Measurements from ENCODE around the gene FREM1.

The FREM1 gene

GRCh38 chr9:14909181-14909580 is 1.0 kb downstream of the FREM1 start:
- DNase-seq (ENCODE audit: low read depth): no peak

- DNase-seq (ENCODE audit: low read depth): no peak
Observed at GRCh38 chr9:14908295-14909180, 1.7 kb downstream of the FREM1 start.

- DNase-seq (ENCODE audit: low read depth): no peak
Observed at GRCh38 chr9:14907696-14908095, 2.5 kb downstream of the FREM1 start.

- DNase-seq (ENCODE audit: low read depth): no peak
Observed at GRCh38 chr9:14907360-14907685, 2.9 kb downstream of the FREM1 start.

- DNase-seq (ENCODE audit: low read depth): no peak
Observed at GRCh38 chr9:14906644-14907359, 3.4 kb downstream of the FREM1 start.

- no peak for DNase-seq (ENCODE audit: low read depth)
Observed at GRCh38 chr9:14906000-14906399, 4.2 kb downstream of the FREM1 start.

- no peak for DNase-seq (ENCODE audit: low read depth)
Observed at GRCh38 chr9:14903040-14903439, 7.2 kb downstream of the FREM1 start.

GRCh38 chr9:14902561-14902960 is 7.7 kb downstream of the FREM1 start:
- DNase-seq (ENCODE audit: low read depth): no peak

- no peak for DNase-seq (ENCODE audit: low read depth)
Observed at GRCh38 chr9:14899815-14900193, 10.4 kb downstream of the FREM1 start.

- DNase-seq (ENCODE audit: low read depth): no peak
Observed at GRCh38 chr9:14899042-14899814, 11.0 kb downstream of the FREM1 start.

GRCh38 chr9:14895806-14896205 is 14.4 kb downstream of the FREM1 start:
- peak; percentile 2 for DNase-seq (ENCODE audit: low read depth)

GRCh38 chr9:14893280-14893679 is 16.9 kb downstream of the FREM1 start:
- no peak for DNase-seq (ENCODE audit: low read depth)

GRCh38 chr9:14891332-14891731 is 18.9 kb downstream of the FREM1 start:
- no peak for DNase-seq (ENCODE audit: low read depth)

GRCh38 chr9:14889451-14889850 is 20.8 kb downstream of the FREM1 start:
- DNase-seq (ENCODE audit: low read depth): no peak

- no peak for DNase-seq (ENCODE audit: low read depth)
Observed at GRCh38 chr9:14888875-14889274, 21.4 kb downstream of the FREM1 start.

- no peak for DNase-seq (ENCODE audit: low read depth)
Observed at GRCh38 chr9:14888272-14888671, 22.0 kb downstream of the FREM1 start.

GRCh38 chr9:14887149-14887548 is 23.1 kb downstream of the FREM1 start:
- DNase-seq (ENCODE audit: low read depth): no peak

GRCh38 chr9:14883310-14883944 is 26.8 kb downstream of the FREM1 start:
- no peak for DNase-seq (ENCODE audit: low read depth)

- no peak for DNase-seq (ENCODE audit: low read depth)
Observed at GRCh38 chr9:14882090-14882489, 28.1 kb downstream of the FREM1 start.

- no peak for DNase-seq (ENCODE audit: low read depth)
Observed at GRCh38 chr9:14881006-14881405, 29.2 kb downstream of the FREM1 start.

GRCh38 chr9:14870090-14870489 is 40.1 kb downstream of the FREM1 start:
- no peak for DNase-seq (ENCODE audit: low read depth)

GRCh38 chr9:14869671-14870070 is 40.6 kb downstream of the FREM1 start:
- no peak for DNase-seq (ENCODE audit: low read depth)

Data from EH (cell line).